ENCODE measurements around the gene SPTLC1. TPM values are rescaled to one million over a fixed set of nuclear protein-coding genes. Genes with fewer than 3 reads are reported as not detected.
"Not testable (repeated sequence)": the region's sequence is repeated elsewhere in the genome, so short reads cannot be mapped to it uniquely, and the experiment has no call there.

Gene SPTLC1
- total RNA-seq, 1 donor from 2014 or later: 64.0 TPM

- Mint-ChIP-seq H3K4me1 (ENCODE audit: low read depth) (no peaks in the 10 kb centered on the region), H3K27me3 (ENCODE audit: low read depth) (no peaks in the 10 kb centered on the region), H3K27ac (no peak overlapping the region), H3K36me3 (ENCODE audit: low read depth) (peaks cover 54% of the 10 kb centered on the region), H3K4me3 (ENCODE audit: low read depth) (no peak overlapping the region), H3K9me3 (no peaks in the 10 kb centered on the region)
- DNase-seq (ENCODE audit: low spot score): no peak
- intact Hi-C loops (cut with micrococcal nuclease): no loop called here
Measured at GRCh38 chr9:92035146-92035545, 80.1 kb downstream of the SPTLC1 start.

DNA sequence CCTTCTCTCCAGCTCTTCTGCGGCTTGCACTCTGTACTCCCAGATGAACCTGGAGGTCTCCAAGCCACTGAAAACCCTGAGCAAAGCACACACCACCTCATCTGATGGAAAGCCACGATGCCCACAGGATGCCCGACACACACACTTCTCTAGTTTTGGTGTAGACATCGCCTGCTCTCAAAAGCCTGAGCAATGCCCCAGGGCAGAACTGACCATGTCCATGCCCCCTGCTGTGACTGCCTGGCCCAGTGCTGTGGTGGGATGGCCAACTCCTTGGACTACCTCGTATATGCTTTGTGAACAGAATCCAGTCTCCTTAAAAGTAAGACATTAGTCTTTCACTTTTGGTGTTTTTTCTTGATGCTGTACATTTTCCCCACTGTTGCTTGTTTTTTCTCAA lies 81.2 kb downstream of the SPTLC1 start:
- Mint-ChIP-seq H3K27me3 (ENCODE audit: low read depth) (no peaks in the 10 kb centered on the region), H3K4me1 (ENCODE audit: low read depth) (no peaks in the 10 kb centered on the region), H3K27ac (no peak overlapping the region), H3K4me3 (ENCODE audit: low read depth) (no peak overlapping the region), H3K9me3 (no peaks in the 10 kb centered on the region), H3K36me3 (ENCODE audit: low read depth) (peaks cover 55% of the 10 kb centered on the region)
- DNase-seq (ENCODE audit: low spot score): no peak
- intact Hi-C loops (cut with micrococcal nuclease): no loop called here

- Mint-ChIP-seq H3K27me3 (ENCODE audit: low read depth) (no peaks in the 10 kb centered on the region), H3K4me1 (ENCODE audit: low read depth) (no peaks in the 10 kb centered on the region)
Measured at GRCh38 chr9:92033307-92033706, 81.9 kb downstream of the SPTLC1 start.

GRCh38 chr9:92032891-92033290 lies 82.3 kb downstream of the SPTLC1 start:
- H3K4me3 Mint-ChIP-seq (ENCODE audit: low read depth): no peak overlapping the region
- no peaks in the 10 kb centered on the region for H3K4me1 Mint-ChIP-seq (ENCODE audit: low read depth)
- intact Hi-C loops (cut with micrococcal nuclease): no loop called here
- H3K9me3 Mint-ChIP-seq: no peaks in the 10 kb centered on the region
- no peak overlapping the region for H3K27ac Mint-ChIP-seq
- no peaks in the 10 kb centered on the region for H3K27me3 Mint-ChIP-seq (ENCODE audit: low read depth)
- no peak for DNase-seq (ENCODE audit: low spot score)
- peaks cover 47% of the 10 kb centered on the region for H3K36me3 Mint-ChIP-seq (ENCODE audit: low read depth)

More at GRCh38 chr9:92033307-92033706, 81.9 kb downstream of the SPTLC1 start:
- intact Hi-C loops (cut with micrococcal nuclease): no loop called here
- DNase-seq (ENCODE audit: low spot score): no peak
- Mint-ChIP-seq H3K4me3 (ENCODE audit: low read depth) (no peak overlapping the region), H3K9me3 (no peaks in the 10 kb centered on the region), H3K36me3 (ENCODE audit: low read depth) (peaks cover 51% of the 10 kb centered on the region), H3K27ac (no peak overlapping the region)

- H3K9me3 Mint-ChIP-seq: no peaks in the 10 kb centered on the region
- no peak for DNase-seq (ENCODE audit: low spot score)
- H3K27ac Mint-ChIP-seq: no peak overlapping the region
- intact Hi-C loops (cut with micrococcal nuclease): no loop called here
- H3K4me3 Mint-ChIP-seq (ENCODE audit: low read depth): no peak overlapping the region
- H3K27me3 Mint-ChIP-seq (ENCODE audit: low read depth): no peaks in the 10 kb centered on the region
- no peaks in the 10 kb centered on the region for H3K4me1 Mint-ChIP-seq (ENCODE audit: low read depth)
- H3K36me3 Mint-ChIP-seq (ENCODE audit: low read depth): peaks cover 29% of the 10 kb centered on the region
Measured at GRCh38 chr9:92030367-92030766, 84.8 kb downstream of the SPTLC1 start.

DNA sequence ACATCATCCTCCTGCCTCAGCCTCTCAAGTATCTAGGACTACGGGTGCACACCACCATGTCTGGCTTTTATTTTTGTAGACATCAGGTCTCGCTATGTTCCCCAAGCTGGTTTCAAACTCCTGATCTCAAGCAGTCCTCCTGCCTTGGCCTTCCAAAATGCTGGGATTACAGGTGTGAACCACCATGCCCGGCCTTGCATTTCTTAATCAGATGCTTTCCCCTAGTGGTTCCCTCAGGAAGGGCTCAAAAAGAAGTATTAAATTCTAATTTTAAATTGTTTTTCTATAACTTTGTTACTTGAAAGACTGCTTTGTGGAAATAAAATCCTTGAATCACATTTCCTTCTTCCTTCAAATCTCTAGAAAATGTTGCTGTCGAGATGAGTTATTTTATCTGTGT lies 85.7 kb downstream of the SPTLC1 start:
- Mint-ChIP-seq H3K9me3 (no peaks in the 10 kb centered on the region), H3K4me1 (ENCODE audit: low read depth) (no peaks in the 10 kb centered on the region), H3K4me3 (ENCODE audit: low read depth) (no peak overlapping the region), H3K27ac (no peak overlapping the region), H3K27me3 (ENCODE audit: low read depth) (no peaks in the 10 kb centered on the region), H3K36me3 (ENCODE audit: low read depth) (peaks cover 26% of the 10 kb centered on the region)
- DNase-seq (ENCODE audit: low spot score): no peak
- intact Hi-C loops (cut with micrococcal nuclease): no loop called here

DNA sequence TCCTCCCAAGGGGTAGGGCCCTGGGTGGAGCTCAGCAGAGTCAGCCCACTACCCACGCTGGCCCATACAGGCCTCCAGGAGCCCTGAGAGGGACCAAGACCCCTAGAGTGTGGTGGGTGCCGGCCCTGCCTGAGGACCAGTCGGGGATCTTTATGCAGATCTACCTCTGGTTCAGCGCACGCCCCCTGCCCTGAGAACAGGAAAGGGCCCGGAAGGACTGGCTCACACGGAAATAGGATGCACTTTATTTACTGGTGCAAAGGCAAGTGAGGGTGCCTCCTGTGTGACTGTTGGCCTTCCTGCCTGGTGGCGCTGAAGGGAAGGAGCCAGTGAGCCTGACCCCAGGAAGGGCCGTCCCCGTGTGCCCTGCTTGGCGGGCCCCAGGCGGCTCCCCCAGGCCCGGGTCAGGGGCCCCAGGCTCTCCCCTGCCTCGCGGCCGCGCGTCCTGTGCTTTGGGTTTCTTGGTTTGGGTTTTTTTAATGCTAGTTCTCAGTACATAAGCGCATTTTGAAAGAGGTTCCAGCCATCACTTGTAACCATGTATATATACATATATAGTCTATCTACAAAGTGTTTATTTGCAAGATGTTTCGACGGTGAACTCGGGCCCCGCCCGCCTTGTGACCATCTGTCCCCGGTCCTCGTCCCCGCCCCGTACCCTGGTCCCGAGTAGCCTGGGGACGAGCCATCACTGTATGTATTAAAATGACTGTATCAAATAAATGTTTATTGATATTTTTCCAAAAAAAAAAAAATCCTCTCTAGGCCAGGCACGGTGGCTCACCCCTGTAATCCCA lies 88.8 kb downstream of the SPTLC1 start:
- H3K4me1 Mint-ChIP-seq (ENCODE audit: low read depth): no peaks in the 10 kb centered on the region
- no peak overlapping the region for H3K27ac Mint-ChIP-seq
- peaks cover 1% of the 10 kb centered on the region for H3K27me3 Mint-ChIP-seq (ENCODE audit: low read depth)
- no peak for DNase-seq (ENCODE audit: low spot score)
- peaks cover 10% of the 10 kb centered on the region for H3K36me3 Mint-ChIP-seq (ENCODE audit: low read depth)
- peaks cover 23% of the 10 kb centered on the region for H3K9me3 Mint-ChIP-seq
- intact Hi-C loops (cut with micrococcal nuclease): no loop called here
- no peak overlapping the region for H3K4me3 Mint-ChIP-seq (ENCODE audit: low read depth)

DNA sequence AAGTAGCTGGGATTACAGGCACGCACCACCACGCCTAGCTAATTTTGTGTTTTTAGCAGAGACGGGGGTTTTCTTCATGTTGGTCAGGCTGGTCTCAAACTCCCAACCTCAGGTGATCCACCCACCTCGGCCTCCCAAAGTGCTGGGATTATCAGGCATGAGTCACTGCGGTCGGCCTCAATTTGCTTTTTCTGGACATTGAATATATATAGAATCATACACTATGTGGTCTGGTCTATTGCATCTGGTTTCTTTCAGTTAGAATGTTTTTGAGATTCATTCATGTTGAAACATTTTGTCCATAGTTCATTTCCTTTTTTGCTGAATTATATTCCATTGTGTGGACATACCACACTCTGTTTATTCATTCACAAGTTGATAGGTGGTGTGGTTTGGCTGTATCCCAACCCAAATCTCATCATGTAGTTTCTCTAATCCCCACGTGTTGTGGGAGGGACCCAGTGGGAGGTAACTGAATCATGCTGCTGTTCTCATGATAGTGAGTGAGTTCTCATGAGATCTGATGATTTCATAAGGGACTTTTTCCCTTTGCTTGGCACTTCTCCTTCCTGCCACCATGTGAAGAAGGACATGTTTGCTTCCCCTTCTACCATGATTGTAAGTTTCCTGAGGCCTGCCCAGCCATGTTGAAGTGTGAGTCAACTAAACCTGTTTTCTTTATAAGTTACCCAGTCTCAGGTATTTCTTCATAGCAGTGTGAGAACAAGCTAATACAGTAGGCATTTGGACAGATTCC lies 93.2 kb downstream of the SPTLC1 start:
- DNase-seq (ENCODE audit: low spot score); H3K27ac Mint-ChIP-seq: not testable (repeated sequence)
- peaks cover 30% of the 10 kb centered on the region for H3K9me3 Mint-ChIP-seq

DNA sequence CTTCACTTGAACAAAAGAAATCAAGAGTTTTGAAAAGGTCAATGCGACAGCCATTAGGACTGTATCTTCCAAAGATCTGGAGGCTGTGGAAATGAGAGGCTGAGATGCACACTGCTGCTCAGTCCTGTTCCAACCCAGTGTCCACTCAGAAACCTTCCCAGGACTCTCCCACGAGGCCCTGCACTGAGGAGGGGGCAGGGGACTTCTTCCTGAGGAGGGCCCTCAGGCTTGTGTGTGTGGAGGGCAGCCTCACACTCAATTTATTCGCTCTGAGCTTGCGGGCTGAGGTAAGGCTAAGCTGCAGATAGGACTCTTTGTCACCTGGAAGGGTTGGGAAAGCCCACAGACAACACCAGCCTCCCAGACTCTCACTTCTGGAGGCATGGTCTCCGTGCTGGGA lies 95.6 kb downstream of the SPTLC1 start:
- Mint-ChIP-seq H3K27ac (no peak overlapping the region), H3K27me3 (ENCODE audit: low read depth) (peaks cover 7% of the 10 kb centered on the region), H3K36me3 (ENCODE audit: low read depth) (no peaks in the 10 kb centered on the region), H3K4me1 (ENCODE audit: low read depth) (no peaks in the 10 kb centered on the region), H3K4me3 (ENCODE audit: low read depth) (no peak overlapping the region), H3K9me3 (peaks cover 30% of the 10 kb centered on the region)
- DNase-seq (ENCODE audit: low spot score): no peak
- intact Hi-C loops (cut with micrococcal nuclease): no loop called here

More for the DNA sequence above, 93.2 kb downstream of the SPTLC1 start:
- intact Hi-C loops (cut with micrococcal nuclease); H3K4me1 Mint-ChIP-seq (ENCODE audit: low read depth); H3K36me3 Mint-ChIP-seq (ENCODE audit: low read depth); H3K27me3 Mint-ChIP-seq (ENCODE audit: low read depth); H3K4me3 Mint-ChIP-seq (ENCODE audit: low read depth): not testable (repeated sequence)

- Mint-ChIP-seq H3K9me3 (no peaks in the 10 kb centered on the region), H3K27me3 (ENCODE audit: low read depth) (peaks cover 19% of the 10 kb centered on the region), H3K4me1 (ENCODE audit: low read depth) (no peaks in the 10 kb centered on the region), H3K27ac (no peak overlapping the region), H3K36me3 (ENCODE audit: low read depth) (no peaks in the 10 kb centered on the region), H3K4me3 (ENCODE audit: low read depth) (no peak overlapping the region)
- DNase-seq (ENCODE audit: low spot score): no peak
- intact Hi-C loops (cut with micrococcal nuclease): no loop called here
Measured at GRCh38 chr9:92010705-92011536, 104.3 kb downstream of the SPTLC1 start.

- DNase-seq (ENCODE audit: low spot score); H3K27ac Mint-ChIP-seq; H3K9me3 Mint-ChIP-seq; H3K4me3 Mint-ChIP-seq (ENCODE audit: low read depth); H3K36me3 Mint-ChIP-seq (ENCODE audit: low read depth); H3K4me1 Mint-ChIP-seq (ENCODE audit: low read depth); intact Hi-C loops (cut with micrococcal nuclease): not testable (repeated sequence)
- H3K27me3 Mint-ChIP-seq (ENCODE audit: low read depth): peaks cover 19% of the 10 kb centered on the region
Measured at GRCh38 chr9:92010253-92010652, 105.0 kb downstream of the SPTLC1 start.

DNA sequence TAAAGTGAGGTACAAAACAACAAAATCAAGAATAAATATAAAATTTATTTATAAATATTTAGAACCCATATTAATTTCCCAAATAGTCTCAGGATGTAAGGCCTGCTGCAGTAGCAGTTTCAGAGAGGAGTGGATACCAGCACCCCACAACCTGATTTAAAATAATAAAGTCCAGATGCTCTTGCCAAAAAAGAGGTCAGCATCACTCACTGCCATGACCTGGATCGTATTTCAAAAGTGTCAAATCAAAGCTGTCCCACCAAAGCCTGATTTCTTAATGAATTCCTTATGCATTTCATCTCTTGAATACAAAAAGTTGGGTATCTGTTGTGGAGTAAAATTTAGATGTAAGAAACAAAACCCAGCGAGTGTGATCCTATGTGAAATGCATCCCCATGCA lies 107.2 kb downstream of the SPTLC1 start:
- Mint-ChIP-seq H3K4me1 (ENCODE audit: low read depth) (no peaks in the 10 kb centered on the region), H3K4me3 (ENCODE audit: low read depth) (no peak overlapping the region), H3K27ac (no peak overlapping the region), H3K9me3 (no peaks in the 10 kb centered on the region), H3K36me3 (ENCODE audit: low read depth) (no peaks in the 10 kb centered on the region), H3K27me3 (ENCODE audit: low read depth) (peaks cover 11% of the 10 kb centered on the region)
- intact Hi-C loops (cut with micrococcal nuclease): no loop called here
- DNase-seq (ENCODE audit: low spot score): no peak

- Mint-ChIP-seq H3K4me3 (ENCODE audit: low read depth) (no peak overlapping the region), H3K27ac (no peak overlapping the region), H3K9me3 (no peaks in the 10 kb centered on the region), H3K4me1 (ENCODE audit: low read depth) (no peaks in the 10 kb centered on the region), H3K36me3 (ENCODE audit: low read depth) (no peaks in the 10 kb centered on the region), H3K27me3 (ENCODE audit: low read depth) (peaks cover 8% of the 10 kb centered on the region)
- intact Hi-C loops (cut with micrococcal nuclease): no loop called here
- DNase-seq (ENCODE audit: low spot score): no peak
Measured at GRCh38 chr9:92004045-92004392, 111.2 kb downstream of the SPTLC1 start.

Measured in activated T-helper 2 cell treated with anti-CD3 and anti-CD28 coated beads, Interferon-gamma antibody, Interleukin-2, Interleukin-4, amounts not matched to agents 10 μg/mL and 5 μg/mL and 100 μg/mL, durations not matched to agents 14 hours and 24 hours and 36 hours (primary cell).